GM13977 (cell line): ENCODE data around the gene UBE2V1.
"Not testable (repeated sequence)": the region's sequence is repeated elsewhere in the genome, so short reads cannot be mapped to it uniquely, and the experiment has no call there.

ENCODE experiments used
- DNase-seq: peaks from one replicate; pipeline ENCODE4 v3.0.0; 2012; ENCODE audit warnings: low spot score
- CTCF ChIP-seq: IDR thresholded peaks from 2 replicates; pipeline ENCODE4 v1.5.1; 2012; ENCODE audit warnings: mild to moderate bottlenecking, control low read depth; ENCODE audit not compliant: insufficient read depth; ENCODE audit errors: extremely low read depth, missing control alignments
- in situ Hi-C: fragments of 300-500 bp; cut with MboI; formaldehyde crosslinking; loops from one replicate; pipeline ENCODE4 v1.12.0; 2022; ENCODE audit warnings: low sequenced_read_pairs, low pct_unique_long_range_greater_than_20kb, mixed read lengths, inconsistent platforms; ENCODE audit not compliant: unreplicated experiment

UBE2V1 gene

DNA sequence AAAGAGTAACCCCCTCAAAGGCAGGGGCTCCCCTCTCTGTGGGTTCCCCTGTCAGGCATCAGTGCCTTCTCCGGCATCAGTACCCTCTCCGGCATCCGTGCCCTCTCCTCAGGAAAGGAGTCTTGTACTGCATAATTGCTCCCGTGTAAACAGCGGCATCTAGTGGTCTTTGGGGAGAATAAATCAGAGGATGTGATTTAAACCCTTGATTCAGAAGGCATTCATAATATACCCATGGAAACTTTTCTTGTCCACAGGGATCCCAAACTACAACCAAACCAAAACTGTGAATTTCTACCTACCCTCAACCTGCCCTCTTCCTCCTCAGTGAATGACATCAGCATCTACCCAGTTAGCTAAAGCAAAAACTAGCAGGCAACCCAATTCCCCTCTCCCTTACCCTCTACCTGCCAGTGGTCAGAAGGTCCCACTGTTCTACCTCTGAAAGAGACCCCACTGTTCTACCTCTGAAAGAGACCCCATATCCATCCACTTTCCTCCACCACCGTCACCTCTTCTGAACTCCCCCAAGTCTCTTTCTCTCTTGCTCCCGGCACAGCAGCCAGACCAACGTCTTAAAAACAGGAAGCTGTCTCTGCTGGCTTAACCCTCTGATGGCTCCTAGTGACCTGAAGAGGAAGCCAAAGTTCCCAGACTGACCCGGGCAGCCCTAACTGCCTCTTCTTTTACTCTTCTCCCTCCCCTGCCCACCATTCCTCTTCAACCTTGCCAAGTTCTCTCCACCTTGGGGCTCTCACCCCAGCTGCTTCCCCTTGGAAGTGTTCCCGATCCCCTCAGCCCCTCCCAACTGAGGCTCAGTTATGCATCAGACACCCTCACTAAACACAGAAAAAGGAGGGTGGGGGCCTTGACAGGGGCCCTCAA is 27.2 kb downstream of the UBE2V1 start:
- in situ Hi-C loops: no loop called here
- peak; percentile 73 for DNase-seq
- peak; percentile 85 for TF ChIP-seq CTCF

- no peak for DNase-seq
- no peak for TF ChIP-seq CTCF
- in situ Hi-C loops: no loop called here
Measured at GRCh38 chr20:50085146-50085480, 27.8 kb downstream of the UBE2V1 start.

- in situ Hi-C loops: no loop called here
Measured at GRCh38 chr20:50083034-50083433, 29.9 kb downstream of the UBE2V1 start.

DNA sequence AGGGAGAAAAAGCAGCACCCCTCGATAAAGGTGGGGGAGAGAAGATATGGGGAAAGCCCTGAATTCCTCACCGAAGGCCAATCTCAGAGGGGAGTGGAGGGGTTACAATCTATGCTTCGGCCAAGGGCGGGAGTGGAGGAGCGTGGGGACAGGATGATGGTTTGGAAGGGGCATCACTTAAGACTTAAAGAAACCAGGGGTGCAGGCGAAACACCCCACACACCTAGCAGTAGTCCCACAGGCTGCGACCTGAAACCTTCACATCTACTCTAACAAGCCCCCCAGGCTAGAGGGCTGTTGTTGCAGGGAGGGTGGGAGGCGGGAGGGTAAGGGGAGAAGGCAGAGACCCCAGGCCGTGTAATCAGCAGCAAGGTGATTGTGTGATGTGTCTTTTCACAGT is 30.9 kb downstream of the UBE2V1 start:
- in situ Hi-C loops, DNase-seq: not testable (repeated sequence)

More at GRCh38 chr20:50083034-50083433, 29.9 kb downstream of the UBE2V1 start:
- TF ChIP-seq CTCF: no peak
- no peak for DNase-seq

GRCh38 chr20:50077818-50078601 is 34.9 kb downstream of the UBE2V1 start:
- in situ Hi-C loops: loop anchor here (10.0 kb wide), 1 partner anchor 103 kb away; no protein-coding TSS in a partner anchor
- no peak for TF ChIP-seq CTCF

GRCh38 chr20:50073500-50073899 is 39.5 kb downstream of the UBE2V1 start:
- no peak for TF ChIP-seq CTCF
- DNase-seq: no peak
- in situ Hi-C loops: loop anchor here (10.0 kb wide), 1 partner anchor 99 kb away; no protein-coding TSS in a partner anchor

More at GRCh38 chr20:50077818-50078601, 34.9 kb downstream of the UBE2V1 start:
- DNase-seq: no peak
